GM18505 (cell line): ENCODE measurements around the gene SLC11A2.
"Not testable (repeated sequence)": the region's sequence is repeated elsewhere in the genome, so short reads cannot be mapped to it uniquely, and the experiment has no call there.

Experiments
- ATAC-seq: cut with Tn5 transposase; IDR thresholded peaks from one replicate; pipeline ENCODE4 v1.9.1; 2021; ENCODE audit not compliant: unreplicated experiment
- POLR2A ChIP-seq: IDR thresholded peaks from 4 replicates; pipeline ENCODE4 v1.6.1; 2011; ENCODE audit warnings: borderline replicate concordance; ENCODE audit not compliant: insufficient read depth, insufficient read length; ENCODE audit errors: extremely low read depth

Gene SLC11A2

GRCh38 chr12:50964432-50964831 lies 61.8 kb downstream of the SLC11A2 start:
- no peak for TF ChIP-seq POLR2A
- ATAC-seq, result no peak

- ATAC-seq, result no peak
- TF ChIP-seq POLR2A, result no peak
Observed at GRCh38 chr12:50961708-50962107, 64.5 kb downstream of the SLC11A2 start.

GRCh38 chr12:50960130-50960529 lies 66.1 kb downstream of the SLC11A2 start:
- no peak for TF ChIP-seq POLR2A
- ATAC-seq, result no peak

- no peak for TF ChIP-seq POLR2A
Observed at GRCh38 chr12:50955697-50956096, 70.5 kb downstream of the SLC11A2 start.

GRCh38 chr12:50955288-50955687 lies 70.9 kb downstream of the SLC11A2 start:
- ATAC-seq, result no peak
- no peak for TF ChIP-seq POLR2A

More at GRCh38 chr12:50955697-50956096, 70.5 kb downstream of the SLC11A2 start:
- ATAC-seq, result no peak

GRCh38 chr12:50954789-50955188 lies 71.4 kb downstream of the SLC11A2 start:
- not testable (repeated sequence) for ATAC-seq

GRCh38 chr12:50953047-50953446 lies 73.1 kb downstream of the SLC11A2 start:
- TF ChIP-seq POLR2A, result no peak
- no peak for ATAC-seq

- no peak for TF ChIP-seq POLR2A
Observed at GRCh38 chr12:50952510-50952909, 73.7 kb downstream of the SLC11A2 start, which contains the start of gene HIGD1C. HIGD1C (plus strand) TSS chr12:50952544; CDS start chr12:50953999, 1,455 bp downstream.

GRCh38 chr12:50951112-50951511 lies 75.1 kb downstream of the SLC11A2 start:
- ATAC-seq, result no peak
- TF ChIP-seq POLR2A, result no peak

More at GRCh38 chr12:50952510-50952909, 73.7 kb downstream of the SLC11A2 start, which contains the start of gene HIGD1C:
- no peak for ATAC-seq

GRCh38 chr12:50949801-50950302 lies 76.3 kb downstream of the SLC11A2 start:
- ATAC-seq, result no peak
- TF ChIP-seq POLR2A, result no peak

GRCh38 chr12:50948798-50949197 lies 77.4 kb downstream of the SLC11A2 start:
- ATAC-seq, result no peak
- no peak for TF ChIP-seq POLR2A

GRCh38 chr12:50947933-50948626 lies 78.1 kb downstream of the SLC11A2 start:
- no peak for TF ChIP-seq POLR2A
- no peak for ATAC-seq

GRCh38 chr12:50937653-50938052 lies 88.5 kb downstream of the SLC11A2 start:
- no peak for ATAC-seq
- no peak for TF ChIP-seq POLR2A

GRCh38 chr12:50936821-50937530 lies 89.2 kb downstream of the SLC11A2 start:
- no peak for TF ChIP-seq POLR2A
- no peak for ATAC-seq

GRCh38 chr12:50934981-50935807 lies 91.0 kb downstream of the SLC11A2 start:
- ATAC-seq, result no peak
- TF ChIP-seq POLR2A, result no peak
